IPS-18c (cell line): Measurements from ENCODE around the gene PRRX2.

Experiments used
- H3K4me3 ChIP-seq: 2 replicates; pipeline ENCODE4 v1.7.0; 2013; ENCODE audit warnings: low read depth, mild to moderate bottlenecking, low read length, moderate library complexity; ENCODE audit not compliant: insufficient read depth
- H3K9me3 ChIP-seq: one replicate; pipeline ENCODE4 v1.6.1; 2013; ENCODE audit warnings: mild to moderate bottlenecking, low read length, moderate library complexity; ENCODE audit not compliant: control insufficient read depth, insufficient read depth

The PRRX2 gene

DNA sequence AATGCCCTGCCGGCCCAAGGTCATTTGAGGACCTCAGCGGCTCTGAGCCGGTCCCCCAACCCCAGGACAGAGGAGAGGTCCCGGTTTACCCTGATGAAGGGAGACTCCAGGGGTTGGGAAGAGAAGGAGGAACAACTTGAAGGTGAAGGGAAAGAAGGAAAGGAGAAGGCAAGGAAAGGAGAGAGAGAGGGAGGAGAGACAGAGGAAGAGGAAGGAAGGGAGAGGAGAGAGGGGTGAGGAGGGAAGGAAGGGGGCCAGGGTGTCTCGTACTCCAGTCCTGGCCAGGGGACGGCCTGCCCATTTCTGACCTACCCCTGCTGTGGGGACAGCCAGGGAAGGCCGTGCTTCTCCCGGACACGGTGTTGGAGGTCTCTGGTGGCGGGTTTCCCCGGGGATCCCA, 1.9 kb downstream of the PRRX2 start:
- no peaks in the 10 kb centered on the region for H3K9me3 ChIP-seq
- H3K4me3 ChIP-seq: no peak overlapping the region

DNA sequence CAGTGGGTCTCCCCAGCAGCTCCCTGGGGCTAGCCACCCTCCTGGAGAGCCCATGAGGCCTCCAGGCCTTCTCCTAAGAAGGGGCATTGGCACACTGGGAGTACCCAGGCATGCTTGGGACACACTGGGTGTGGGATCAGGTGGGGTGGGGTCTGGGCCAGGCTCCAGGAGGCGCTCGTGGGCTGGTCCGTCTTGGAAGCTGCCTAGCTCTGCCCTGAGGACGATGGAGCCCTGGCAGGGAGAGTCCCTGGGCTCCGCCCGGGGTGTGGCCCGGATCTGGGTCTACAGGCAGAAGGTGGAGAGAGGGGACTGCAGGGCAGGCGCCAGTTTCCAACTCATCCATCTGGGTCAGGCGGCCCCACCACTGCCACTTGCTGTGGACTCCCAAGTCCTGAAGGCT, 2.4 kb downstream of the PRRX2 start:
- Histone ChIP-seq H3K9me3 (no peaks in the 10 kb centered on the region), H3K4me3 (no peak overlapping the region)

DNA sequence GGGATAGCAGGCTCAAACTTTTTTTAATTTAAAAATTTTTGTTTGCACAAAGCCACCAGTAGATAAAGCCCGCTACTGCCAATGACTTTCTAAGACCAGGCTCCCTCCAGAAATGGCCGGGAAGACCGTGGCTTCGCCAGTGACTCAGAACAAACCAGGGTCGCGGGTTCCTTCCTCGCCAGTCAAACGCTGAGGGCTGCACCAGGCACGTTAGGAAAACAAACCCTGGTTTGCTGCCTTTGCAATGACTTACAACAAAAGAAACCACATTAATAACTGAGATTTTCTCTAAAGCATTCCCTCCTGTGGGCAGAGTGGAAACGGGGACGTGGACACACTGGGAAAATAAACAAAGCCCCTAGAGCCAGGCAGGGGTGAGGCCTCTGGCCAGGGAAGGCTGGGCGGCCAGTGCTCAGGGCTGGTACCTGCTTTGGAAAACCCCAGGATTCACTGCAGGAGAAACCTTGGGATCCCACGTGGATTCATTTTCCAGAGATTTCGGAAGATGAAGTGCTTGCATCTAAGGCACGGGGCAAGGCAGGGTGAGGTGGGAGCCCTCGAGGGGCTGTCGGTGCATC, 3.8 kb downstream of the PRRX2 start:
- Histone ChIP-seq H3K9me3 (no peaks in the 10 kb centered on the region), H3K4me3 (no peak overlapping the region)

- Histone ChIP-seq H3K4me3 (no peak overlapping the region), H3K9me3 (no peaks in the 10 kb centered on the region)
Measured at GRCh38 chr9:129669946-129670345, 4.5 kb downstream of the PRRX2 start.

DNA sequence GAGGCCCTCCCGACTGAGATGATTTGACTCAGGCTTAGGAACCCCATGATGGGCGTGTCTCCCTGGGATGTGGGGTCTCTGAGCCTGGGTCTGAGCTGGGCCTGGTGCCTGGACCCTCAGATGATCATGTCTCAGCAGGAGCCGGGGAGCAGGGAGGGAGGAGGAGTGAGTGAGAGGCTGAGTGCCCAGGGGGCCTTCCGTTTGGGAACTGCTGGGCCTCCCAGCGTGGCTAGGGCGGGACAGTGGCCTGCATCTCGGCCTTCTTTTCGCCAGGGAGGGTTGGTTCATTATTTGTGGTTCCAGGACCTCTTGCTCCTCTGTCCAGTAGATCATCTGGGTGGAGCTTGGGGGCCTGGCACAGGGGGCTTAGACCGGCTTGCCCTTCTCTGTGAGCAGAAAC, 5.6 kb downstream of the PRRX2 start:
- H3K9me3 ChIP-seq: no peaks in the 10 kb centered on the region

GRCh38 chr9:129671519-129671918, 6.1 kb downstream of the PRRX2 start:
- Histone ChIP-seq H3K4me3 (no peak overlapping the region), H3K9me3 (no peaks in the 10 kb centered on the region)

More for the DNA sequence above, 5.6 kb downstream of the PRRX2 start:
- no peak overlapping the region for H3K4me3 ChIP-seq

- H3K4me3 ChIP-seq: no peak overlapping the region
- no peaks in the 10 kb centered on the region for H3K9me3 ChIP-seq
Measured at GRCh38 chr9:129672702-129673101, 7.3 kb downstream of the PRRX2 start.

- no peak overlapping the region for H3K4me3 ChIP-seq
- H3K9me3 ChIP-seq: no peaks in the 10 kb centered on the region
Measured at GRCh38 chr9:129673602-129674001, 8.2 kb downstream of the PRRX2 start.

GRCh38 chr9:129674229-129674628, 8.8 kb downstream of the PRRX2 start:
- H3K4me3 ChIP-seq: no peak overlapping the region
- no peaks in the 10 kb centered on the region for H3K9me3 ChIP-seq

- H3K4me3 ChIP-seq: no peak overlapping the region
- H3K9me3 ChIP-seq: no peaks in the 10 kb centered on the region
Measured at GRCh38 chr9:129675620-129676019, 10.2 kb downstream of the PRRX2 start.

DNA sequence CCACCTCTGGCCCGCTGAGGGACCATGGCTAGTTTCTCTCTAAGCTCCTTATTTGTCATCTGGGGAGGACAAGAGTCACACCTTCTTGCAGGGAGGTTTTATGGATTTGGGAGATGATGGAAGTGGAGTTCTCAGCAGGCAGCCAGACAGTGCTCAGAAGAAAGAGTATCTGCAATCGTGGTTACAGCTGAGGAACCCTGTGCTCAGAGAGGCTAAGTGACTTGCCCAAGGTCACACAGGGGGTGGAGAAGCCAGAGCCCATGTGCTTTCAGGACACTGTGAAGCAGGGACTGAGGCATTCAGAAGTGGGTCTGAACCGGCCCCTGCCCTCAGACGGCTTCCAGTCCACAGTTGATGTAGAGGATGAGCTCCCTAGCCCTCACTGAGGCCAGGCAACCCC, 10.8 kb downstream of the PRRX2 start:
- no peaks in the 10 kb centered on the region for H3K9me3 ChIP-seq

DNA sequence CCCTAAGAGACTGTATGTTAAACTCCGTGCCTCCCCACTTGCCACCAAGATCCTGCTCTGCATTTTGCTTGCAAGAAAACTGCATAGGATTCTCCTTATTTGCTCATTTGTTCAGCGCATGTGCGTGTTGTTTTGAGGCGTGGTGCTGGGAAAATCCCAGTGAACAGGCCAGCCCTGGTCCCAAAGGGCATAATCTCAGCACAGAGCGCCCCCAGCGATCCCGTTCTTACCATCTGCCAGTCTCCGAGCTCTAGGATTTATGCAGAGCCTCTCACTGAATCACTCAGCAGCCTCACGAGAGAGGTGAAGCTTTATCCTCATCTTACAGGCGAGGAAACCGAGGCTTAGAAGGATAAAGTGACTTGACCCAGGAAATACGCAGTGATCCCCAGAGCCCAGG, 11.5 kb downstream of the PRRX2 start:
- Histone ChIP-seq H3K9me3 (no peaks in the 10 kb centered on the region), H3K4me3 (no peak overlapping the region)

More for the DNA sequence above, 10.8 kb downstream of the PRRX2 start:
- H3K4me3 ChIP-seq: no peak overlapping the region

DNA sequence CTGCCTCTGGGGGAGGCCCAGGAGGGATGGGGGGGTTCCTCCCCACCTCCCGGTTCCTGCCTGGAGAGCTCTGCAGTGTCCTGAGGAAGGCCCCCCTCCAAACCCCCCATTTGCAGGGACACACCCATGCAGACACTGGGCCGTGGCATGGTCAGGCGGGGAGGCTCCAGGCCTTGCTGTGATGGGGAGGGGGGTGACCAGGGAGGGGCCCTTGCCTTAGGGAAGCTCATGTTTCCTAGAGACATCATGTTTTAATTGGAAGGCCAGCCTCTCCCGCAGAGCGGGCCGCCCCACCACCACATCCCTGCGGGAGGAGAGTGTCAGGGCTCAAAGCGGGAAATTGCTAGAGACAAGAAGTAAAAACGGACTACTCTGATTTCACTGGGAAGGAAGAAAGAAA, 12.0 kb downstream of the PRRX2 start:
- no peaks in the 10 kb centered on the region for H3K9me3 ChIP-seq
- no peak overlapping the region for H3K4me3 ChIP-seq

DNA sequence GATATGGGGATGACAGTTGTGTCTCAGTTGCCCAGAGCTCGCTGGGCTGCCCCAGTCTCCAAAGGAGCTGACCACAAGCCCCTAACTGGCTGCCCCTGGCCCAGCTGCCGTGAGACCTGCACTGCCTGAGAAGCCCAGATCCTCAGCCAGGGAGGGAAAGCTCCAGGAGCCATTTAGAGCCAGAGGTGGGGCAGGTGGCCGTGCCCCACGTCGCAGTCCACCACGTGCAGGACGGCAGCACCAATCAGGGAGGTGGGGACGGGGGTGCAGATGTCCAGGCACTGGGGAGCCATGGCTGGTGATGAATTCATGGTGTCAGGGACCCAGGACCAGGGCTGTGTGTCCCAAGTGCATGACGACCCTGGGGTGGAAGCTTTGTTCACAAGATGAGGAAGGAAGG, 13.4 kb downstream of the PRRX2 start:
- H3K4me3 ChIP-seq: no peak overlapping the region
- no peaks in the 10 kb centered on the region for H3K9me3 ChIP-seq

DNA sequence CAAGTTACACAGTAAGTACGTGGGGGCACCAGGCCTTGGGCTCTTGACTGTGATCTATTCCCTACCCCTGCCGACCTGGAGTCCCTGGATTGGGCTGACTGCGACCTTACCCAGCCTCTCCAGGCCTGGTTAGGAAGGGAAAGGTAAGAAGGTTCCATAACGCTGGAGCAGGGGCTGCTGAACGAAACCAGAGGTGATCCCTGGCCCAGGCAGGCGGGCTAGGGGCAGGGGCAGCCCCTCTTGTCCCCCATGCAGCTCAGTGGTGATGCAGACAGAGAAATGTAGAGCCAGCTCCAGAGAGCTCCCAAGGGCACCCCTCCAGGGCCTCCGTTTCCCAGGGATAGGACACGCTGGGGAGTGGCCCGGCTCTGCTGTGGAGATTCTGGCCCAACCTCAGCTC, 14.1 kb downstream of the PRRX2 start:
- Histone ChIP-seq H3K4me3 (no peak overlapping the region), H3K9me3 (no peaks in the 10 kb centered on the region)

GRCh38 chr9:129681924-129682323, 16.5 kb downstream of the PRRX2 start:
- H3K9me3 ChIP-seq: no peaks in the 10 kb centered on the region
- no peak overlapping the region for H3K4me3 ChIP-seq

DNA sequence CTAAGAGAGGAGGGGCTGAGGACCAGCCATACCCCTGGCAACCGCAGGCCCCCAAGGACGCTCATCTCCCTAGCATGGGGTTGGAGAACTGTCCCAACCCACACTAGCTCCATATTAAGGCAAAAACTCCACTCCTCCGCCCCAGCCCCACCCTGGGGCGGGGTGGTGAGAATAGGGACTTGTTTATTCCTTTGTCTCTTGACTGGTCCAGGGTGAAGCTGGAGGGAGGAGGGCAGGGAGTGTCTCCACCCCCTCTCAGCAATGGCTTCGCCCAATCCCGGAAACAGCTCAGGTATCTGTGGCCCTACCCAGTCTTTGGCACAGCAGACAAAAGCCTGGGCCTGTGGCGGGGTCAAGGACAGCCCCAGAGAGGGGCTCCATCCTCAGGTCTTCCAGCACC, 16.9 kb downstream of the PRRX2 start:
- Histone ChIP-seq H3K9me3 (no peaks in the 10 kb centered on the region), H3K4me3 (no peak overlapping the region)

- no peaks in the 10 kb centered on the region for H3K9me3 ChIP-seq
- H3K4me3 ChIP-seq: no peak overlapping the region
Measured at GRCh38 chr9:129685220-129685932, 19.9 kb downstream of the PRRX2 start.

GRCh38 chr9:129685933-129686259, 20.4 kb downstream of the PRRX2 start:
- no peaks in the 10 kb centered on the region for H3K9me3 ChIP-seq
- no peak overlapping the region for H3K4me3 ChIP-seq
